HG03432 (cell line): Measurements from ENCODE around the gene SLC9A4.
"Not testable (repeated sequence)": the region's sequence is repeated elsewhere in the genome, so short reads cannot be mapped to it uniquely, and the experiment has no call there.

Experiments used
- ATAC-seq: cut with Tn5 transposase; IDR thresholded peaks from one replicate; pipeline ENCODE4 v1.9.1; 2021; ENCODE audit warnings: mild to moderate bottlenecking, moderate library complexity; ENCODE audit not compliant: unreplicated experiment

SLC9A4 gene

DNA sequence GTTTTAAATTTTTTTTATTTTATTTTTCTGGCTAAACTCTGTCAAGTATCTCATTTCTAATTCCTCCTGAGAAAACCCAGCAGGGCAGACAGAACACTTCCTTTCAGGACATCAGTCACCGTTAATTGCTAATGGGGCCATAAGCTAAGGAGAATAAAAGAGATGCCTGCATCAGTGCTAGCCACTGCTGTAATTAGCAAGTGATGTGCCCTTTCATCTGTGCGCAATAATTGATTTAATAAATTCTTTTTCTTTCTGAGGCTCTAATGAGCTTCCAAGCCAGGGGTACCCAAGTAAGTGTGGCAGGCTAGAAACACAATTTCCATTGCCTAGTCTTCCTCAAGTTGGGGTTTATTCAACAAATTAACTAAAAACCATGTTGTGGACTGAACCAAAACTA is 65.5 kb downstream of the SLC9A4 start:
- no peak for ATAC-seq

DNA sequence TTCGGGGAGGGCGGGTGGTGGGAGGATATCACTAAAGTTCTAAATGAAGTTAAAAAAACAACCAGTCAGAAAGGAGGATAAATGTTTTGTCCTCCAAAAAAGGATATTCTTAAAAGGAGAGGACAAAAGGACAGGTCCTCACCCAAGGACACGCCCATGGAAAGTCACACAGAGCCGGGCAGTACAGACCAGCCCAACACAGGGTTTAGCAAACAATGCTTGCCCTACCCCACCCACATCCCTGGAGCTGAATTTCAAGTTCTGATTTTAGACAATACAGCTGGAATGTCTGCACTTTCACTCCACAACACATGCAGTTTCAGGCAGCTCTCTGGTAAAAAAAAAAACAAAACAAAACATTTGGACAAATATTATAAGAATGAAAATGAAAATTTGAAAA is 67.9 kb downstream of the SLC9A4 start:
- ATAC-seq: no peak

DNA sequence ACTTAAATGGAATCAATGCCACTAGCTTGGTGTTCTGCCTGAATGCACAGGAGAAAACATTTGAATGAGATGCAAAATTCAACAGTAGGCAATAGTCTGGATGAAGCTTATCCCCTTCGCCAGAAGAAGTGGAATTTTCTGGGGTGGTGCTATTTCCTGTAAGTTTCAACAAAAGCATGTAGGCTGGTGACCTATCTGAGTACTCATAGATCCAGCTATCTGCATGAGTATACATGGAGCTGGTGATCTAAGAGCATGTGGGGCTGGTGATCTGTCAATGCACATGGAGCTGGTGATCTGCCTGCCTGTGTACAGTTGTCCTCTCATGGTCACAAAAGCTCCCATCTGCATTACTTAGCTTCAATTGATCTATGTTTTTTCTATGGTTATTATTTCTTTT is 71.2 kb downstream of the SLC9A4 start:
- no peak for ATAC-seq

DNA sequence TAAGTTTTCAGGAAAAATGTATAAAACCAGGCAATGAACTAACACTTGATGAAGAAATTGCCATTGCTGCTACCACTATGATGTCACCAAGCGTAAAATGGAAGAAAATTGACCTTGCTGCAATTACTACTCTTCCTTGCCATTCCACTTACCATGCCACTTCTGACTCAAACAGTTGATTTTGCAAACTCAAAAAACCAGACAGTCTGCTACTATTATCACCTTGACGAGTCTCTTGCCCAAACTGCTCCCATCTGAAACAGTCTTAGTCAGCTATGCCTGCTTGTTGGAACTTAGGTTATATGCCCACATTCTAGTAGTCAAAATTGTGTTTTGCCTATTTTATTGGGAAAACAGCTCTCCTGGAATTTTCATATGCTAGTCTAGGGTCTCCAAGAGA is 74.4 kb downstream of the SLC9A4 start:
- ATAC-seq: no peak

DNA sequence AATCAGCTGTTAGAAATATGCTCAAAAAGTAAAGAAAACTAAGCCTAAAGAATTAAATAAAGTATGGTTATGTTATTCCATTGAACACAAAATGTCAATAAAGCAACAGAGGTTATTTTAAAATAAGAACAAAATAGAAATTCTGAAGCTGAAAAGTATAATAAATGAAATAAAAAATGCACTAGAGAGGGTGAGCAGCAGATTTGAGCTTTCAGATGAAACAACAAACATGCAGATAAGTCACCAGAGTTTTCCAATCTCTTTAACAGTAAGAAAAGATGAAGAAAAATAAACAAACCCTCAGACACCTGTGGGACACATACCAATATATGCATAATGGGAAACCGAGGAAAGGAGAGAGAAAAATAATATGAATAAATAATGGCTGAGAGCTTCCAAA is 76.0 kb downstream of the SLC9A4 start:
- ATAC-seq: no peak

- ATAC-seq: no peak
Measured at GRCh38 chr2:102550151-102550550, 77.1 kb downstream of the SLC9A4 start.

- no peak for ATAC-seq
Measured at GRCh38 chr2:102551329-102552096, 78.5 kb downstream of the SLC9A4 start.

DNA sequence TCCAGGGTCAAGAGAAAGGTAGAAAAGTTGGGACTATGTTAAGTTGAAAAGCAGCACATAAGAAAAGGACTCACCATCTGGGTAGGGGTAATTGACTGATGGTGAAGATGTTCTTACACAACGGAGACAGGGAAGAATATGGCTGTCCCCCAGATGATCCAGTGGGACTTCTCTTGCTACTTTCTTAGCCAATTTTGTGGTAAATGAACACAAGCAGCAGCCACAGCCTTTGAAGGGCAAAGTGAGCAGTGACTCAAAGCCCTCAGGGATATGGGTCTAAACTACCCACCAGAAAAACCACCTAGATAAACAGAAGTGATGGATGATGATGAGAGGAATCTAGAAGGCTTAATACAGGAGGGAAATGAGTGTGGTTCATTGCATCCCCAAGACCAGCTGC is 80.6 kb downstream of the SLC9A4 start:
- no peak for ATAC-seq

GRCh38 chr2:102558463-102558862 is 85.4 kb downstream of the SLC9A4 start:
- ATAC-seq: no peak

GRCh38 chr2:102562542-102562941 is 89.5 kb downstream of the SLC9A4 start:
- not testable (repeated sequence) for ATAC-seq

DNA sequence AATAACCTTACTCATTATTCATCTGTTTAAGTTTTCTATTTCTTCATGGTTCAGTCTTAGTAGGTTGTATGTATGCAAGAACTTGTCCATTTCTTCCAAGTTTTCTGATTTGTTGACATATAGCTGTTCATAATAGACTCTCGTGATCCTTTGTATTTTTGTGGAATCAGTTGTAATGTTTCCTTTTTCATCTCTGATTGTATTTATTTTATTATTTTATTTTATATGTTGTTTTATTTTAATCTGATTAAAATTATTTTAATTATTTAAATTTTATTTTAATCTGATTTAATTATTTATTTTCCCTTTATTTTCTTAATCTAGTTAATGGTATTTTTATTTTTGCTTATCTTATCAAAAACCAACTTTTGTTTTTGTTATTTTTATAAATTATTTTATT is 102.9 kb downstream of the SLC9A4 start:
- ATAC-seq: no peak

GRCh38 chr2:102578376-102578775 is 105.3 kb downstream of the SLC9A4 start:
- no peak for ATAC-seq

- ATAC-seq: peak; percentile 54
Measured at GRCh38 chr2:102581911-102582310, 108.9 kb downstream of the SLC9A4 start.

DNA sequence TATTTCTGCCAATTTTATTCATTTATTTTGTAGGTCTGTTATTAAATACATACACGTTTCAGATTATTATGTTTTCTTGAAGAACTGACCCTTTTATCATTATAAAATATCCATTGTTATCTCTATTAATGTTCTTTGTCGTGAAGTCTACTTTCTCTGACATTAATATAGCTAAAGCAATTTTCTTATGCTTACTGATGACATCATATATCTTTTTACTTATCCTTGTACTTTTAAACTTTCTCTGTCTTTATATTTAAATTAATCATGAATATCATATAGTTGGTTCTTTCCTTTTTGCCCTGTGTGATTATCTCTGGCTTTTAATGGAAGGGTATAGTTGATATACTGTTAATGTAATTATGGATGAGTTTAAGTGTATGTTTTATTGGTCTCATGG is 109.8 kb downstream of the SLC9A4 start:
- no peak for ATAC-seq
